HEK293 (cell line): ENCODE measurements around the gene KCTD1.
A peak's percentile ranks its signal among the peaks of the same experiment; 100 is the strongest.

Experiments used
- CTCF ChIA-PET: fragments of 350-600 bp; formaldehyde crosslinking; extraction: SDS; loops from one replicate; lab custom pipeline; 2021; ENCODE audit warnings: antibody characterized with exemption; lab: Yijun Ruan, JAX
- POLR2A ChIA-PET: fragments of 300-600 bp; formaldehyde crosslinking; extraction: SDS; loops from one replicate; lab custom pipeline; 2020; ENCODE audit warnings: antibody characterized with exemption, inconsistent platforms; lab: Yijun Ruan, JAX
- H3K27ac ChIP-seq: fragments of 200-500 bp; sonication (Bioruptor generic); 2 replicates; pipeline ENCODE4 v1.5.1; 2014; ENCODE audit warnings: low read depth, low read length, control low read depth, inconsistent platforms; ENCODE audit errors: extremely low read depth
- H3K36me3 ChIP-seq, 2 experiments: fragments of 200-500 bp in 1 of 2; sonication (Bioruptor generic) in 1 of 2; 1 replicate in 1 of 2; 2 replicates in 1 of 2; pipeline ENCODE4 v1.5.1; 2014 to 2017; ENCODE audit warnings: inconsistent platforms in 2 of 2, low read length in 2 of 2; ENCODE audit not compliant: control insufficient read depth in 2 of 2, insufficient read depth in 1 of 2
- H3K4me1 ChIP-seq: fragments of 200-500 bp; sonication (Bioruptor generic); 2 replicates; pipeline ENCODE4 v1.5.1; 2014; ENCODE audit warnings: mild to moderate bottlenecking, low read length, inconsistent platforms; ENCODE audit not compliant: control insufficient read depth, insufficient read depth
- H3K4me3 ChIP-seq: 2 replicates; pipeline ENCODE4 v1.5.1; 2011; ENCODE audit warnings: low read depth, mild to moderate bottlenecking, control low read depth, low read length, moderate library complexity
- H3K9me3 ChIP-seq: fragments of 200-500 bp; sonication (Bioruptor generic); 2 replicates; pipeline ENCODE4 v1.5.1; 2014; ENCODE audit warnings: low read depth, low read length, inconsistent platforms; ENCODE audit not compliant: control insufficient read depth, insufficient read depth
- FEZF1 ChIP-seq: fragments of 450-650 bp; formaldehyde crosslinking; IDR thresholded peaks from 2 replicates; pipeline ENCODE4 v1.5.1; 2016; ENCODE audit warnings: missing biosample characterization, missing genetic modification characterization
- OSR2 ChIP-seq: fragments of 450-650 bp; formaldehyde crosslinking; IDR thresholded peaks from 2 replicates; pipeline ENCODE4 v1.5.1; 2016; ENCODE audit warnings: missing biosample characterization, missing genetic modification characterization
- PRDM1 ChIP-seq: fragments of 450-650 bp; formaldehyde crosslinking; IDR thresholded peaks from 2 replicates; pipeline ENCODE4; 2016; ENCODE audit warnings: missing biosample characterization, missing genetic modification characterization
- PRDM4 ChIP-seq: fragments of 450-650 bp; formaldehyde crosslinking; IDR thresholded peaks from 2 replicates; pipeline ENCODE4 v1.5.1; 2017; ENCODE audit warnings: missing biosample characterization, missing genetic modification characterization
- PRDM6 ChIP-seq: fragments of 450-650 bp; formaldehyde crosslinking; IDR thresholded peaks from 2 replicates; pipeline ENCODE4 v1.5.1; 2017; ENCODE audit warnings: missing biosample characterization, missing genetic modification characterization
- SP7 ChIP-seq: fragments of 450-650 bp; formaldehyde crosslinking; IDR thresholded peaks from 2 replicates; pipeline ENCODE4 v1.5.1; 2016; ENCODE audit warnings: missing biosample characterization, missing genetic modification characterization
- TRIM28 ChIP-seq: IDR thresholded peaks from 2 replicates; pipeline ENCODE4 v1.6.1; 2011; ENCODE audit warnings: low read length, control low read depth, borderline replicate concordance
- ZBTB8A ChIP-seq: fragments of 450-650 bp; formaldehyde crosslinking; IDR thresholded peaks from 2 replicates; pipeline ENCODE4 v1.5.1; 2016; ENCODE audit warnings: missing biosample characterization, missing genetic modification characterization
- ZEB2 ChIP-seq: fragments of 450-650 bp; formaldehyde crosslinking; IDR thresholded peaks from 2 replicates; pipeline ENCODE4 v1.5.1; 2016; ENCODE audit warnings: missing biosample characterization, missing genetic modification characterization
- ZFHX2 ChIP-seq: fragments of 450-650 bp; formaldehyde crosslinking; conservative IDR thresholded peaks from 2 replicates; pipeline ENCODE4 v1.5.1; 2016; ENCODE audit warnings: missing biosample characterization, missing genetic modification characterization
- ZNF10 ChIP-seq: fragments of 450-650 bp; formaldehyde crosslinking; IDR thresholded peaks from 2 replicates; pipeline ENCODE4 v1.5.1; 2017; ENCODE audit warnings: missing biosample characterization, missing genetic modification characterization
- ZNF223 ChIP-seq: fragments of 450-650 bp; formaldehyde crosslinking; IDR thresholded peaks from 2 replicates; pipeline ENCODE4 v1.5.1; 2016; ENCODE audit warnings: missing biosample characterization, missing genetic modification characterization
- ZNF335 ChIP-seq: fragments of 450-650 bp; formaldehyde crosslinking; conservative IDR thresholded peaks from 2 replicates; pipeline ENCODE4 v1.5.1; 2016; ENCODE audit warnings: missing biosample characterization, missing genetic modification characterization
- ZNF37A ChIP-seq: fragments of 450-650 bp; IDR thresholded peaks from 2 replicates; pipeline ENCODE4 v1.5.1; 2018; ENCODE audit warnings: missing biosample characterization, missing genetic modification characterization
- ZNF585B ChIP-seq: fragments of 450-650 bp; formaldehyde crosslinking; IDR thresholded peaks from 2 replicates; pipeline ENCODE4 v1.5.1; 2016; ENCODE audit warnings: missing biosample characterization, missing genetic modification characterization
- ZNF843 ChIP-seq: fragments of 450-650 bp; formaldehyde crosslinking; IDR thresholded peaks from 2 replicates; pipeline ENCODE4 v1.5.1; 2016; ENCODE audit warnings: missing biosample characterization, missing genetic modification characterization
- TF ChIP-seq, protein P1 (sequence below): fragments of 450-650 bp; formaldehyde crosslinking; IDR thresholded peaks from 2 replicates; pipeline ENCODE4 v1.5.1; 2016; ENCODE audit warnings: missing biosample characterization, missing genetic modification characterization
- TF ChIP-seq, protein P2 (sequence below): fragments of 450-650 bp; formaldehyde crosslinking; IDR thresholded peaks from 2 replicates; pipeline ENCODE4 v1.5.1; 2016; ENCODE audit warnings: missing biosample characterization, missing genetic modification characterization
- TF ChIP-seq, protein P3 (sequence below): fragments of 450-650 bp; formaldehyde crosslinking; IDR thresholded peaks from 2 replicates; pipeline ENCODE4 v1.5.1; 2016; ENCODE audit warnings: missing biosample characterization, missing genetic modification characterization

The KCTD1 gene

GRCh38 chr18:26488417-26489009, 59.8 kb downstream of the KCTD1 start:
- CTCF ChIA-PET = interaction anchor here (0.5 to 1.0 kb wide), 4 partner anchors 8 to 163 kb away, joined by 3 to 4 read pairs (median 4); no protein-coding TSS in a partner anchor

More at GRCh38 chr18:26488417-26489009, 59.8 kb downstream of the KCTD1 start:
- peaks cover 4% of the 10 kb centered on the region; the same call in 1 of the 2 replicates for H3K4me1 ChIP-seq
- H3K36me3 ChIP-seq = peaks cover 0 to 4% of the 10 kb centered on the region in 2 experiments; a peak in 1 of 3 replicates
- H3K9me3 ChIP-seq = no peaks in the 10 kb centered on the region
- no peak overlapping the region for H3K4me3 ChIP-seq
- H3K27ac ChIP-seq = no peak overlapping the region
- TF ChIP-seq, protein P1, sequence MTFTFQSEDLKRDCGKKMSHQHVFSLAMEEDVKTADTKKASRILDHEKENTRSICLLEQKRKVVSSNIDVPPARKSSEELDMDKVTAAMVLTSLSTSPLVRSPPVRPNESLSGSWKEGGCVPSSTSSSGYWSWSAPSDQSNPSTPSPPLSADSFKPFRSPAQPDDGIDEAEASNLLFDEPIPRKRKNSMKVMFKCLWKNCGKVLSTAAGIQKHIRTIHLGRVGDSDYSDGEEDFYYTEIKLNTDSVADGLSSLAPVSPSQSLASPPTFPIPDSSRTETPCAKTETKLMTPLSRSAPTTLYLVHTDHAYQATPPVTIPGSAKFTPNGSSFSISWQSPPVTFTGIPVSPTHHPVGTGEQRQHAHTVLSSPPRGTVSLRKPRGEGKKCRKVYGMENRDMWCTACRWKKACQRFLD = no peak
- TF ChIP-seq ZFHX2 (0 out of 2 replicates have a peak, but pooled peaks have one; percentile 15), ZNF223 (tag by site-specific recombination) (no peak), ZNF10 (0 out of 2 replicates have a peak, but pooled peaks have one; percentile 31), FEZF1 (peak; percentile 97), SP7 (tag by site-specific recombination) (peak; percentile 45; the same call in 1 of the 2 replicates), ZNF335 (tag by site-specific recombination) (0 out of 2 replicates have a peak, but pooled peaks have one; percentile 11), ZBTB8A (tag by site-specific recombination) (peak; percentile 27; the same call in 1 of the 2 replicates), ZNF843 (peak; percentile 58), OSR2 (tag by site-specific recombination) (peak; percentile 76), ZNF37A (tag by site-specific recombination) (no peak), ZEB2 (0 out of 2 replicates have a peak, but pooled peaks have one; percentile 21), PRDM4 (tag by site-specific recombination) (peak; percentile 15; the same call in 1 of the 2 replicates), TRIM28 (0 out of 2 replicates have a peak, but pooled peaks have one; percentile 32), ZNF585B (tag by site-specific recombination) (no peak), PRDM1 (tag by site-specific recombination) (no peak), PRDM6 (tag by site-specific recombination) (peak; percentile 36; the same call in 1 of the 2 replicates)
- TF ChIP-seq, protein P2, sequence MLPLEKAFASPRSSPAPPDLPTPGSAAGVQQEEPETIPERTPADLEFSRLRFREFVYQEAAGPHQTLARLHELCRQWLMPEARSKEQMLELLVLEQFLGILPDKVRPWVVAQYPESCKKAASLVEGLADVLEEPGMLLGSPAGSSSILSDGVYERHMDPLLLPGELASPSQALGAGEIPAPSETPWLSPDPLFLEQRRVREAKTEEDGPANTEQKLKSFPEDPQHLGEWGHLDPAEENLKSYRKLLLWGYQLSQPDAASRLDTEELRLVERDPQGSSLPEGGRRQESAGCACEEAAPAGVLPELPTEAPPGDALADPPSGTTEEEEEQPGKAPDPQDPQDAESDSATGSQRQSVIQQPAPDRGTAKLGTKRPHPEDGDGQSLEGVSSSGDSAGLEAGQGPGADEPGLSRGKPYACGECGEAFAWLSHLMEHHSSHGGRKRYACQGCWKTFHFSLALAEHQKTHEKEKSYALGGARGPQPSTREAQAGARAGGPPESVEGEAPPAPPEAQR (tag by site-specific recombination) = no peak
- TF ChIP-seq, protein P3, sequence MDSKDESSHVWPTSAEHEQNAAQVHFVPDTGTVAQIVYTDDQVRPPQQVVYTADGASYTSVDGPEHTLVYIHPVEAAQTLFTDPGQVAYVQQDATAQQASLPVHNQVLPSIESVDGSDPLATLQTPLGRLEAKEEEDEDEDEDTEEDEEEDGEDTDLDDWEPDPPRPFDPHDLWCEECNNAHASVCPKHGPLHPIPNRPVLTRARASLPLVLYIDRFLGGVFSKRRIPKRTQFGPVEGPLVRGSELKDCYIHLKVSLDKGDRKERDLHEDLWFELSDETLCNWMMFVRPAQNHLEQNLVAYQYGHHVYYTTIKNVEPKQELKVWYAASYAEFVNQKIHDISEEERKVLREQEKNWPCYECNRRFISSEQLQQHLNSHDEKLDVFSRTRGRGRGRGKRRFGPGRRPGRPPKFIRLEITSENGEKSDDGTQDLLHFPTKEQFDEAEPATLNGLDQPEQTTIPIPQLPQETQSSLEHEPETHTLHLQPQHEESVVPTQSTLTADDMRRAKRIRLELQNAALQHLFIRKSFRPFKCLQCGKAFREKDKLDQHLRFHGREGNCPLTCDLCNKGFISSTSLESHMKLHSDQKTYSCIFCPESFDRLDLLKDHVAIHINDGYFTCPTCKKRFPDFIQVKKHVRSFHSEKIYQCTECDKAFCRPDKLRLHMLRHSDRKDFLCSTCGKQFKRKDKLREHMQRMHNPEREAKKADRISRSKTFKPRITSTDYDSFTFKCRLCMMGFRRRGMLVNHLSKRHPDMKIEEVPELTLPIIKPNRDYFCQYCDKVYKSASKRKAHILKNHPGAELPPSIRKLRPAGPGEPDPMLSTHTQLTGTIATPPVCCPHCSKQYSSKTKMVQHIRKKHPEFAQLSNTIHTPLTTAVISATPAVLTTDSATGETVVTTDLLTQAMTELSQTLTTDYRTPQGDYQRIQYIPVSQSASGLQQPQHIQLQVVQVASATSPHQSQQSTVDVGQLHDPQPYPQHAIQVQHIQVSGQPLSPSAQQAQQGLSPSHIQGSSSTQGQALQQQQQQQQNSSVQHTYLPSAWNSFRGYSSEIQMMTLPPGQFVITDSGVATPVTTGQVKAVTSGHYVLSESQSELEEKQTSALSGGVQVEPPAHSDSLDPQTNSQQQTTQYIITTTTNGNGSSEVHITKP (tag by site-specific recombination) = peak; percentile 69
- TF ChIP-seq, all 188 proteins: peak for 13
- POLR2A ChIA-PET = no interaction called here
